ENCODE data around the gene MMP25.

Gene MMP25

DNA sequence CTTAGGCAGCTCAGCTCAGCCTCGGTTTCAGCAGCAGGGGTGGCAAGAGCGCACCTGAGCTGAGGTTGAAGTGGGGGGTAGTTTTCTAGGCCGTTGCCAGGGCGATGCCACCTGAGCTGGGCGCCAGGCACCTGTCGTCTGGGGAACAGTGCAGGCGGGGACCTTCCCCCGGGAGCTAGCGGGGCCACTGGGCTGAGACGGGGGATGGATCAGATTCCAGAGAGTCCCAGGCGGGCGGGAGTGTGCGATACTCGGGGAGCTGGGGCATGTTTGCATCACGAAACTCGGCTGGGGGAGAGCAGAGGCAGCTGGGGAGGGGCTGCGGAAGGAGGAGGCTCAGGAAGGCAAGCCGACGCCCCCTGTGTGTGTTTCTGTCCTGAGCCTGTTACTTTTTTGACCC is 34.1 kb upstream of the MMP25 start:
- no peak for TF ChIP-seq CTCF (IDR thresholded peaks at IDR 0.05; ENCODE audit: control insufficient read depth, extremely low read depth, insufficient read depth)
- no peak for DNase-seq (ENCODE audit: low read depth)
- no peak overlapping the region for H3K4me3 ChIP-seq (ENCODE audit: low read depth, low read length)

DNA sequence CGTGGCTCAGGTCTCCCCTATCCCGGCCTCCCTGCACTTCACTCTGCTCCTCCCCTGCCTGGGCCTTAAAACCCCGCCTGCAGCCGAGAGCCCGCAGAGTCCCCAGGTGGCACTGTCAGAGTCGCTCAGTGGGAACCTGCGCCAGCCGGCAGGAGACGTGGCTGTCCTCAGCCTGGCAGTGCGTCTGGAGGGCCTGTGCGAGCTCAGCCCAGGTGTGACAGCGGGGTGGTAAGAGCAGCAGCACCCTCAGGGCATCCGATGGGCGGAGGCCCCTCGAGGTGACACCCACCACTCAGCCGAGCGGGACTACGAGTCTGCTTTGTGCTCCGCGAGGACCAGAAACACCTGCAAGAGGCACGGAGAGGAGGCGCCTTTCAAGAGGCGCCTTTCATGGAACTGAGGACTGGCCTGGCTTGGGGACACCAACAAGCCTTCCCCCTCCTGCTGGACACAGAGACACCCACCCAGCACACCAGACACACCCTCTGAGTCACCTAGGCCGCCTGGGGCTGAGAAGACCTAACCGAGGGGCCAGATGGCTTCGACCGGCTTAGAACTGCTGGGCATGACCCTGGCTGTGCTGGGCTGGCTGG is 33.4 kb upstream of the MMP25 start, which contains the start of gene CLDN9:
CLDN9 (plus strand) TSS at position 96 of the 593 bp plus-strand sequence; CDS start at position 536, 440 bp downstream.
- no peak within 1 kb of the TSS for H3K4me3 ChIP-seq (ENCODE audit: low read depth, low read length)
- no peak for DNase-seq (ENCODE audit: low read depth)

GRCh38 chr16:3013491-3013951 is 32.8 kb upstream of the MMP25 start:
- DNase-seq (ENCODE audit: low read depth), result no peak
- H3K4me3 ChIP-seq (ENCODE audit: low read depth, low read length), result no peak overlapping the region
- no peak for TF ChIP-seq CTCF (IDR thresholded peaks at IDR 0.05; ENCODE audit: control insufficient read depth, extremely low read depth, insufficient read depth)

More for the DNA sequence above, 33.4 kb upstream of the MMP25 start, which contains the start of gene CLDN9:
- no peak for TF ChIP-seq CTCF (IDR thresholded peaks at IDR 0.05; ENCODE audit: control insufficient read depth, extremely low read depth, insufficient read depth)

DNA sequence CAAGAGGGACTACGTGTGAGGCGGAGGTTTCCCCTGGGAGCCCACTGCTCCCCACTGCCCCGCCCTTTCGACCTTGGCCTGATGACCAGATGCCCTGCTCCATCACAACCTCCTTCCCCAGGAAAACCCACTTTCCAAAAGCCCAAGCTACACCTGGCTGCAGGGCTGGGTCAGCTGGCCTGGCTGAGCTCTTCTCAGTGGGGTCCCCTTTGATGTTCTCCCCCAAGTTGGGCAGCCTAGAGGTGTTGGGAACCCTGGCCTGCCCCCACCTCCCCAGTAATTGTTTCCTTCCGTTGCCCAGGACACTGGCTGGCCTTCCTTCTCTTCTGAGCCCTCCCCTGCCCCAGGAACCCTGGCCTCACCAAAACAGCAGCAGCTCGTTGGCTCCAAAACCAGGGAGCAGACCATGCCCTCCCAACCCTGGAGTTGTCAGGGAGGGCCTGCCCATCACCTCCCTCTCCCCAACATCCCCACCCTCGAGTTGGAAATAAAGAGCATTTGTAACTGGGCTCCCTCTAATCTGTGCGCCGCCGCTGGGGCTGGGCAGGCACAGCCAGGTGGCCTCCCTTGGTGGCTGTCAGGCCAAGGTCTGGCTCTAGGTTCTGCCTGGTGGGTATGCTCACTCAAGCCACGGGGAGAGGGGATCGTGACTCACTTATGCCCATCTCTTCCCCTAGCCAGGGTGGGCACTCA is 32.2 kb upstream of the MMP25 start:
- no peak for TF ChIP-seq CTCF (IDR thresholded peaks at IDR 0.05; ENCODE audit: control insufficient read depth, extremely low read depth, insufficient read depth)
- no peak for DNase-seq (ENCODE audit: low read depth)
- H3K4me3 ChIP-seq (ENCODE audit: low read depth, low read length), result no peak overlapping the region

- DNase-seq (ENCODE audit: low read depth), result no peak
- TF ChIP-seq CTCF (IDR thresholded peaks at IDR 0.05; ENCODE audit: control insufficient read depth, extremely low read depth, insufficient read depth), result no peak
Measured at GRCh38 chr16:3014971-3015370, 31.4 kb upstream of the MMP25 start.

DNA sequence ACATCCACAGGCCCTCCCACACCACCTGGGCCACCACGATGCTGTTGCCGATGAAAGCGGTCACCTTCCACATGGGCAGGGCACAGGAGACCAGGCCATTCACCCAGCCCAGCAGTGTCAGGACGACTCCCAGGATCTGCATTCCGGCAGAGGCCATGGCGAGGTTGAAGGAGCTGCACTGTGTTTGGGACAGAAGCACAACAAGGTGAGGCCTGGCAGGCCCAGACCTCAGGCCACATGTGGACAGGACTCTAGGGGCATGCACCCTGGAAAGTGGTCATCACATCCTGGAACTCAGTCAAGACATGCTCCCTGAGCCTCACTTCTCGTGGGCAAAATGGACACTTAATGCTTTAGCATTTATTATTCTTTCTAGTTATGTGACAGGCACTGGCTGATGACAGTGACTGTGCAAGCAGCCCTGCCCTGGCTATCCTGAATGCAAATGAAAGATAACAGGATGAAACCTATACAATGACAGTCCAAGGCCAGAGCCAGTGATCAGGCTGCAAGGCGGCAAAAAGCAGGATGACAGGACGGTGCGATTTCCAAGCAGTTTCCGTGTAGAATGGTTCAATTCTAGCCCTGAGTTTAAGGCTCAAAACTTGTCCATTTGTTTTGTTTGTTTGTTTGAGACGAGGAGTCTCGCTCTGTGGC is 30.4 kb upstream of the MMP25 start:
- DNase-seq (ENCODE audit: low read depth), result no peak
- no peak for TF ChIP-seq CTCF (IDR thresholded peaks at IDR 0.05; ENCODE audit: control insufficient read depth, extremely low read depth, insufficient read depth)
- no peak overlapping the region for H3K4me3 ChIP-seq (ENCODE audit: low read depth, low read length)

More at GRCh38 chr16:3014971-3015370, 31.4 kb upstream of the MMP25 start:
- no peak overlapping the region for H3K4me3 ChIP-seq (ENCODE audit: low read depth, low read length)
